ENCODE data around the gene DLG1. TPM values are rescaled to one million over a fixed set of nuclear protein-coding genes. Genes with fewer than 3 reads are reported as not detected.

The DLG1 gene
- total and polyA plus RNA-seq, 2 experiments from 2014 or later = 27.6 to 98.0 TPM

DNA sequence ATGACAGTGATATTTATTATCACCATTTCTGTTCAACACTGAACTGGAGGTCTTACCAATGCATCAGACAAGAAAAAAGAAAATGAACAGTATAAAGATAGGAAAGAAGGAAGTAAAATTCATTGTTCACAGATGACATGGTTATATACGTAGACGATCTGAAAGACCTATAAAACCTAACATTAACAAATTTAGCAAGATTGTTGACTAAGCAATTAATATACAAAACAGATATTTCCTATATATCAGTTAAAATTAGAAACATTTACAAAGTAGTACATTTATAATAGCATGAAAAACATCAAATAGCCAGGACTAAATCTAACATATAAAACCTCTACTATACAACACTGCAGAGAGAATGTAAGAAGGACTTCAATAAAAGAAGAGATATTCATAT lies 176.0 kb downstream of the DLG1 start:
- Mint-ChIP-seq H3K4me3 (no peak overlapping the region), H3K9me3 (no peaks in the 10 kb centered on the region), H3K27ac (no peak overlapping the region), H3K27me3 (ENCODE audit: insufficient read depth, low read depth, poor library complexity) (no peaks in the 10 kb centered on the region), H3K4me1 (peaks cover 2% of the 10 kb centered on the region; the same call in 2 of the 3 replicates), H3K36me3 (ENCODE audit: low read depth) (no peaks in the 10 kb centered on the region)
- H3K79me2 ChIP-seq (replicated peaks; ENCODE audit: insufficient read depth) = no peaks in the 10 kb centered on the region
- no peaks in the 10 kb centered on the region for H3F3A ChIP-seq (replicated peaks; ENCODE audit: low read depth)
- no peaks in the 10 kb centered on the region for H3K4me1 ChIP-seq (ENCODE audit: insufficient read depth)
- no peaks in the 10 kb centered on the region for H3K27me3 ChIP-seq (ENCODE audit: insufficient read depth)
- TF ChIP-seq POLR2AphosphoS5 (IDR thresholded peaks at IDR 0.05; ENCODE audit: low read depth) = no peak
- no peak overlapping the region for H3K27ac ChIP-seq (ENCODE audit: low read depth)
- no peaks in the 10 kb centered on the region for H3K36me3 ChIP-seq (ENCODE audit: insufficient read depth)
- no peak overlapping the region for H3K4me3 ChIP-seq
- H3K4me2 ChIP-seq = no peak overlapping the region
- H2AFZ ChIP-seq = no peak overlapping the region
- H3K9me2 ChIP-seq (ENCODE audit: insufficient read depth) = no peaks in the 10 kb centered on the region
- DNase-seq (ENCODE audit: low spot score) = no peak
- no peak for ATAC-seq
- H4K20me1 ChIP-seq (replicated peaks; ENCODE audit: insufficient read depth) = no peaks in the 10 kb centered on the region

DNA sequence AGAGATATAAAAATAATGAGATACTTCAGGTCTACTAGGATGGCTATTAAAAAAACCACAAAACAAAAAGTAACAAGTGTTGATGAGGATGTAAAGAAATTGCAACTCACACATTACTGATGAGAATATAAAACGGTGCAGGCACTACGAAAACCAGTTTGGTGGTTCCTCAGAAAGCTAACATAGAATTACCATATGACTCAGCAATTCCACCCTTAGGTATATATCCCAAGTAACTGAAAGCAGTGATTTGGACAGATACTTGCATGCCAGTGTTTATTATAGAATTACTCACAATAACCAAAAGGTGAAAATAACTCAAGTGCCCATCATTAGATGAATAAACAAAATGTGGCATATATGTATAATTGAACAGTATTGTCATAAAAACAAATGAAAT lies 181.3 kb downstream of the DLG1 start:
- Mint-ChIP-seq H3K9me3 (no peaks in the 10 kb centered on the region), H3K27me3 (ENCODE audit: insufficient read depth, low read depth, poor library complexity) (peaks cover 2% of the 10 kb centered on the region), H3K27ac (peak overlapping the region; percentile 96), H3K36me3 (ENCODE audit: low read depth) (peaks cover 13% of the 10 kb centered on the region; the same call in 2 of the 3 replicates), H3K4me3 (no peak overlapping the region), H3K4me1 (peaks cover 7% of the 10 kb centered on the region; the same call in 2 of the 3 replicates)
- H3F3A ChIP-seq (replicated peaks; ENCODE audit: low read depth) = no peaks in the 10 kb centered on the region
- no peaks in the 10 kb centered on the region; the same call in 1 of the 2 replicates for H3K36me3 ChIP-seq (ENCODE audit: insufficient read depth)
- ATAC-seq (no peak), DNase-seq (ENCODE audit: low spot score) (peak; percentile 9)
- H3K79me2 ChIP-seq (replicated peaks; ENCODE audit: insufficient read depth) = no peaks in the 10 kb centered on the region
- H4K20me1 ChIP-seq (replicated peaks; ENCODE audit: insufficient read depth) = no peaks in the 10 kb centered on the region
- no peak overlapping the region for H2AFZ ChIP-seq
- H3K9me2 ChIP-seq (ENCODE audit: insufficient read depth) = no peaks in the 10 kb centered on the region
- H3K27ac ChIP-seq (ENCODE audit: low read depth) = no peak overlapping the region
- no peak overlapping the region for H3K4me3 ChIP-seq
- H3K27me3 ChIP-seq (ENCODE audit: insufficient read depth) = no peaks in the 10 kb centered on the region
- no peak overlapping the region for H3K4me2 ChIP-seq
- H3K4me1 ChIP-seq (ENCODE audit: insufficient read depth) = no peaks in the 10 kb centered on the region
- TF ChIP-seq ZNF114 (CRISPR knock-in tag; IDR thresholded peaks at IDR 0.05) (no peak), STAT1 (IDR thresholded peaks at IDR 0.05; ENCODE audit: unreplicated experiment) (no peak), POLR2AphosphoS5 (IDR thresholded peaks at IDR 0.05; ENCODE audit: low read depth) (no peak), NANOG (IDR thresholded peaks at IDR 0.05; ENCODE audit: borderline replicate concordance) (no peak), CREB1 (CRISPR knock-in tag; IDR thresholded peaks at IDR 0.05; ENCODE audit: low read depth) (no peak), ZNF331 (CRISPR knock-in tag; IDR thresholded peaks at IDR 0.05; ENCODE audit: low read depth) (no peak), EZH2phosphoT487 (IDR thresholded peaks at IDR 0.05; ENCODE audit: unreplicated experiment) (no peak)
- TF ChIP-seq, protein P1, sequence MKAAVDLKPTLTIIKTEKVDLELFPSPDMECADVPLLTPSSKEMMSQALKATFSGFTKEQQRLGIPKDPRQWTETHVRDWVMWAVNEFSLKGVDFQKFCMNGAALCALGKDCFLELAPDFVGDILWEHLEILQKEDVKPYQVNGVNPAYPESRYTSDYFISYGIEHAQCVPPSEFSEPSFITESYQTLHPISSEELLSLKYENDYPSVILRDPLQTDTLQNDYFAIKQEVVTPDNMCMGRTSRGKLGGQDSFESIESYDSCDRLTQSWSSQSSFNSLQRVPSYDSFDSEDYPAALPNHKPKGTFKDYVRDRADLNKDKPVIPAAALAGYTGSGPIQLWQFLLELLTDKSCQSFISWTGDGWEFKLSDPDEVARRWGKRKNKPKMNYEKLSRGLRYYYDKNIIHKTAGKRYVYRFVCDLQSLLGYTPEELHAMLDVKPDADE (IDR thresholded peaks at IDR 0.05) = no peak
- TF ChIP-seq, protein P2, sequence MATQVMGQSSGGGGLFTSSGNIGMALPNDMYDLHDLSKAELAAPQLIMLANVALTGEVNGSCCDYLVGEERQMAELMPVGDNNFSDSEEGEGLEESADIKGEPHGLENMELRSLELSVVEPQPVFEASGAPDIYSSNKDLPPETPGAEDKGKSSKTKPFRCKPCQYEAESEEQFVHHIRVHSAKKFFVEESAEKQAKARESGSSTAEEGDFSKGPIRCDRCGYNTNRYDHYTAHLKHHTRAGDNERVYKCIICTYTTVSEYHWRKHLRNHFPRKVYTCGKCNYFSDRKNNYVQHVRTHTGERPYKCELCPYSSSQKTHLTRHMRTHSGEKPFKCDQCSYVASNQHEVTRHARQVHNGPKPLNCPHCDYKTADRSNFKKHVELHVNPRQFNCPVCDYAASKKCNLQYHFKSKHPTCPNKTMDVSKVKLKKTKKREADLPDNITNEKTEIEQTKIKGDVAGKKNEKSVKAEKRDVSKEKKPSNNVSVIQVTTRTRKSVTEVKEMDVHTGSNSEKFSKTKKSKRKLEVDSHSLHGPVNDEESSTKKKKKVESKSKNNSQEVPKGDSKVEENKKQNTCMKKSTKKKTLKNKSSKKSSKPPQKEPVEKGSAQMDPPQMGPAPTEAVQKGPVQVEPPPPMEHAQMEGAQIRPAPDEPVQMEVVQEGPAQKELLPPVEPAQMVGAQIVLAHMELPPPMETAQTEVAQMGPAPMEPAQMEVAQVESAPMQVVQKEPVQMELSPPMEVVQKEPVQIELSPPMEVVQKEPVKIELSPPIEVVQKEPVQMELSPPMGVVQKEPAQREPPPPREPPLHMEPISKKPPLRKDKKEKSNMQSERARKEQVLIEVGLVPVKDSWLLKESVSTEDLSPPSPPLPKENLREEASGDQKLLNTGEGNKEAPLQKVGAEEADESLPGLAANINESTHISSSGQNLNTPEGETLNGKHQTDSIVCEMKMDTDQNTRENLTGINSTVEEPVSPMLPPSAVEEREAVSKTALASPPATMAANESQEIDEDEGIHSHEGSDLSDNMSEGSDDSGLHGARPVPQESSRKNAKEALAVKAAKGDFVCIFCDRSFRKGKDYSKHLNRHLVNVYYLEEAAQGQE (IDR thresholded peaks at IDR 0.05; ENCODE audit: unreplicated experiment) = no peak
- TF ChIP-seq, protein P3, sequence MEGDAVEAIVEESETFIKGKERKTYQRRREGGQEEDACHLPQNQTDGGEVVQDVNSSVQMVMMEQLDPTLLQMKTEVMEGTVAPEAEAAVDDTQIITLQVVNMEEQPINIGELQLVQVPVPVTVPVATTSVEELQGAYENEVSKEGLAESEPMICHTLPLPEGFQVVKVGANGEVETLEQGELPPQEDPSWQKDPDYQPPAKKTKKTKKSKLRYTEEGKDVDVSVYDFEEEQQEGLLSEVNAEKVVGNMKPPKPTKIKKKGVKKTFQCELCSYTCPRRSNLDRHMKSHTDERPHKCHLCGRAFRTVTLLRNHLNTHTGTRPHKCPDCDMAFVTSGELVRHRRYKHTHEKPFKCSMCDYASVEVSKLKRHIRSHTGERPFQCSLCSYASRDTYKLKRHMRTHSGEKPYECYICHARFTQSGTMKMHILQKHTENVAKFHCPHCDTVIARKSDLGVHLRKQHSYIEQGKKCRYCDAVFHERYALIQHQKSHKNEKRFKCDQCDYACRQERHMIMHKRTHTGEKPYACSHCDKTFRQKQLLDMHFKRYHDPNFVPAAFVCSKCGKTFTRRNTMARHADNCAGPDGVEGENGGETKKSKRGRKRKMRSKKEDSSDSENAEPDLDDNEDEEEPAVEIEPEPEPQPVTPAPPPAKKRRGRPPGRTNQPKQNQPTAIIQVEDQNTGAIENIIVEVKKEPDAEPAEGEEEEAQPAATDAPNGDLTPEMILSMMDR (conservative IDR thresholded peaks at IDR 0.05; ENCODE audit: low read depth in 2 of 2) = no peak
